ENCODE data around the gene ANO1. TPM values are rescaled to one million over a fixed set of nuclear protein-coding genes. Genes with fewer than 3 reads are reported as not detected.

The ANO1 gene
- total and polyA plus RNA-seq, 12 donors, result 0.67 to 6.7 (median 2.2) TPM

GRCh38 chr11:70183483-70184176 is 105.5 kb downstream of the ANO1 start:
- 68 to 77% (median 75%) methylated on average over 8 to 11 of the region's 11 CpGs for WGBS, 4 donors
- no peaks in the 10 kb centered on the region for H3K36me3 ChIP-seq (replicated peaks in 1 of 2)
- H3K27ac ChIP-seq, result no peak overlapping the region
- no peaks in the 10 kb centered on the region for H3K27me3 ChIP-seq
- H3K4me1 ChIP-seq (replicated peaks in 1 of 2), result no peaks in the 10 kb centered on the region
- TF ChIP-seq POLR2A (IDR thresholded peaks at IDR 0.05) (no peak), CTCF (IDR thresholded peaks at IDR 0.05) (no peak)
- no peak overlapping the region for H3K4me3 ChIP-seq
- intact Hi-C loops (cut with DNase I), result no loop called here
- no peaks in the 10 kb centered on the region for H3K9me3 ChIP-seq (replicated peaks in 1 of 3)
- peak in 1 of 7 donors; percentile 24 for DNase-seq

DNA sequence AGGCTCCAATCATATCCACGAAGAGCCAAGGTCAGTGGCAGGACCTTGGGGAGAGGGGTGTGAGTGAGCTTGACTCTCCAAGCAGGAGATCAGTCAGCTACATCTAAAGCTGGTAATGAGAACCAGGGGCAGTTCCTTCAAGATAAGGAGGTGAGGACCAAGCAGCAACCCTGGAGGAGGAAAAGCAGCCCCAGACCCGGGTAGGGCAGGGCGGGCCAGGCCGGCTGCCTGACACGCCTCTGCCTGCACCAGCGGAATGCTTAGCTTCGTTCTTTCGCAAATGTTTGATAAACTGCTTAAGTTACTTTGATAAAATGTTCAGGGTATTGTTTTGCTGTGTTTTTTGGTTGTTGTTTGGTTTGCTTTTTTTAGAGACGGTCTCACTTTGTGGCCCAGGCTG is 106.3 kb downstream of the ANO1 start:
- Histone ChIP-seq H3K27me3 (no peaks in the 10 kb centered on the region), H3K27ac (no peak overlapping the region), H3K4me1 (replicated peaks in 1 of 2) (no peaks in the 10 kb centered on the region), H3K36me3 (replicated peaks in 1 of 2) (no peaks in the 10 kb centered on the region), H3K9me3 (replicated peaks in 1 of 3) (no peaks in the 10 kb centered on the region), H3K4me3 (no peak overlapping the region)
- no peak for DNase-seq
- WGBS, 4 donors, result 72 to 81% (median 76%) methylated on average over 9 of the region's 9 CpGs
- TF ChIP-seq POLR2A (IDR thresholded peaks at IDR 0.05), result no peak
- no peak for TF ChIP-seq CTCF (IDR thresholded peaks at IDR 0.05)
- intact Hi-C loops (cut with DNase I), result no loop called here

DNA sequence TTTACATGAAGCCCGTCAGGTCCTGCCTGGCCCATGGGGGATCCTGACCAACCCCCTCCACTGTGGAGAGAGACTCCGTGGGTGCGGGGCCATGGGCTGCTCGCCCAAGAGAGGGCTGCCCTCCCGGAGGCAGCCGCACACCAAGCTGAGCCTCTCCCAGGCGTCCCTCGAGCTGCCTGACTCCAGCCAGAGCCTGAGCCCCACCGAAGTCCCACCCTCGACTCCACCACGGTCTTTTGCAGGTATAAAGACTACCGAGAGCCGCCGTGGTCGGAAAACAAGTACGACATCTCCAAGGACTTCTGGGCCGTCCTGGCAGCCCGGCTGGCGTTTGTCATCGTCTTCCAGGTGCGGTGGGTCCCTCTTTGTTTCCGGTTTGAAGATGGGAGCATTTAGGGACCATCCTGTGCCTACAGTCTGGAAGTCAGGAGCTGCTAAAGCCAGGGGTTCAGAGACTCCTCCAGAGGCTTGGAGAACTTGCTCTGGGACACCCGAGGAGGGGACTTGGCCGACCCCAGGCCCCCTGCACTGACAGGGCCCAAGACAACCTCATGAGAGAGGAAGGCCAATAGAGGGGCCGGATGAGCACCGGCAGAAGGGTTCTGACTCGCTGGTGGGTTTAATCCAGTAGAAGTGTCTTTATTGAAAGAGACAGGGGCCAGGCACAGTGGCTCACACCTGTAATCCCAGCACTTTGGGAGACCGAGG is 107.4 kb downstream of the ANO1 start:
- Histone ChIP-seq H3K4me1 (replicated peaks in 1 of 2) (no peaks in the 10 kb centered on the region), H3K36me3 (replicated peaks in 1 of 2) (no peaks in the 10 kb centered on the region), H3K27me3 (no peaks in the 10 kb centered on the region), H3K4me3 (no peak overlapping the region), H3K9me3 (replicated peaks in 1 of 3) (no peaks in the 10 kb centered on the region), H3K27ac (no peak overlapping the region)
- no peak for DNase-seq
- WGBS, 4 donors, result 79 to 90% (median 87%) methylated on average over 21 to 28 of the region's 28 CpGs
- intact Hi-C loops (cut with DNase I), result no loop called here
- TF ChIP-seq POLR2A (IDR thresholded peaks at IDR 0.05) (no peak), CTCF (IDR thresholded peaks at IDR 0.05) (no peak)

DNA sequence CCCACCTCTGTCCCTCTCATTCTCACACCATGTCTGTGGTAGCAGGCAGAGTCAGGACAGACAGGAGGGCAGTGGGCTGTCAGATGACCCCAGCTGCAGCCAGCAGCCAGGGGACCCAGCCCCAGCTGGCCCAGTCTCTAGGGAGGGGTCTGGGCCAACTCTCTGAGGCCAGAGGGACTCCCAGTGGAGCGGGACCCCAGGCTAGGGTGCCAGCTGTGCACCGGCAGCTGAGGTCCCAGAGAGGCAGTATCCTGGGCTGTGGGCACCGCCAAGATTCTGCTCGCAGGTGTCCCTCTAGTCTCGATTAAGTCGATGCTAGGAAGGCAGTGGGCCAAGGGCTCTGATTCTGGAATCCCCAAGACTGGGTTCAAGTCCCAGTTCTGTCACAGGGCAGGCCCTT is 108.3 kb downstream of the ANO1 start:
- no peaks in the 10 kb centered on the region for H3K27me3 ChIP-seq
- no peak overlapping the region for H3K4me3 ChIP-seq
- H3K9me3 ChIP-seq (replicated peaks in 1 of 3), result no peaks in the 10 kb centered on the region
- 73 to 88% (median 79%) methylated on average over 4 to 6 of the region's 6 CpGs for WGBS, 4 donors
- intact Hi-C loops (cut with DNase I), result no loop called here
- no peak overlapping the region for H3K27ac ChIP-seq
- H3K36me3 ChIP-seq (replicated peaks in 1 of 2), result no peaks in the 10 kb centered on the region
- no peaks in the 10 kb centered on the region for H3K4me1 ChIP-seq (replicated peaks in 1 of 2)
- TF ChIP-seq CTCF (IDR thresholded peaks at IDR 0.05) (no peak), POLR2A (IDR thresholded peaks at IDR 0.05) (no peak)
- no peak for DNase-seq
